Mucosa of rectum (tissue), 2 donors: ENCODE results near the gene PSMG1.
"Not testable (repeated sequence)": the region's sequence is repeated elsewhere in the genome, so short reads cannot be mapped to it uniquely, and the experiment has no call there.

ENCODE experiments used
- H3K27ac ChIP-seq, 2 donors: one replicate each; pipeline ENCODE4 v1.7.0; 2013; ENCODE audit warnings: inconsistent platforms in 2 of 2, low read depth in 2 of 2, low read length in 2 of 2
- H3K27me3 ChIP-seq, 2 donors: one replicate each; pipeline ENCODE4 v1.7.0; 2013; ENCODE audit warnings: low read length in 2 of 2; ENCODE audit not compliant: control insufficient read depth in 2 of 2, insufficient read depth in 2 of 2
- H3K36me3 ChIP-seq, 2 donors: one replicate each; pipeline ENCODE4 v1.7.0; 2013; ENCODE audit warnings: low read length in 2 of 2; ENCODE audit not compliant: control insufficient read depth in 2 of 2, insufficient read depth in 2 of 2
- H3K4me1 ChIP-seq, 2 donors: one replicate each; pipeline ENCODE4 v1.7.0; 2013; ENCODE audit warnings: low read length in 2 of 2, mild to moderate bottlenecking in 1 of 2; ENCODE audit not compliant: control insufficient read depth in 2 of 2, insufficient read depth in 2 of 2
- H3K4me3 ChIP-seq, 2 donors: one replicate each; pipeline ENCODE4 v1.7.0; 2013; ENCODE audit warnings: low read length in 2 of 2
- H3K9ac ChIP-seq, 2 donors: one replicate each; pipeline ENCODE4 v1.7.0; 2013; ENCODE audit warnings: low read length in 2 of 2, low read depth in 1 of 2, mild to moderate bottlenecking in 1 of 2
- H3K9me3 ChIP-seq, 2 donors: one replicate each; pipeline ENCODE4 v1.7.0; 2013; ENCODE audit warnings: low read length in 2 of 2; ENCODE audit not compliant: control insufficient read depth in 2 of 2
- donor health status: healthy.
- donor health status: Normal muscosa, but diverticular disease.

Gene PSMG1

DNA sequence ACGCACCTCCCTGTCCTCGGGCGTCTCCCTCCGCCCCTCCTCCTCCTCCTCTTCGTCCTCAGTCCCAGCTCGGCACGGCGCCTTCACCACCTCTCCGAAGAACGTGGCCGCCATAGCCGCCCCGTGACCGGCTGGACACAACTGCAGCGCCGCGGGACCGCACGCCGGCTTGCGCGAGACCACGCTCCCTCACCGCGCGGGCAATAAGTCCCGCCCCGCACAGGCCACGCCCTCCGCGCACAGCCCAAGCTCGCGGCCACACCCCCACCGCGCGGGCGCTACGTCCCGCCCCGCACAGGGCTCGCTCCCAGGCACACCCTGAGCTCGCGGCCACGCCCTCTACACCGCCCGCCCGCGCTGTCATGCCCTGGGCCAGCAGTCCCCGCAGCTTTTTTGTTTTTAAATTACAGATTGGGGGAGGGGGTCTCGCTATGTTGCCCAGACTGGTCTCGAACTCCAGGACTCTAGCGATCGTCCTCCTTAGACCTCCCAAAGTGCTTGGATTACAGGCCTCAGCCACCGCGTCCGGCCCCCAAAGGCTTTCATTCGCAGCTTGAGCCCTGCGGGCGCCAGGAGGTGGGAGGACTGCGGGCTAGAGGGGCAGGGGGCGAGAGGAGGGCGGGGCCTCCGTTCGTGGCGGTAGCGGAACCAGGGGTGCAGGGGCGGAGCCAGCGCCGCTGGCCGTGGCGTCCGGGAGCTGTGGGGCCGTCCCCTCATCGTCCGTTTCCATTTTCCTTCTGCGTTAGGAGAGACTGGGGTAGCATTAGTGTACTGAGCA is at the start of gene PSMG1:
Gene PSMG1 (minus strand): TSS at position 180 of the 778 bp plus-strand sequence. CDS start 66 bp downstream, at position 114.
- Histone ChIP-seq H3K36me3 (peaks cover 3 to 5% of the 10 kb centered on the region in 2 donors), H3K4me3 (peak within 1 kb of the TSS; percentile 90 to 93), H3K27me3 (no peaks in the 10 kb centered on the region), H3K27ac (peak within 1 kb of the TSS; percentile 91 to 95), H3K4me1 (peaks cover 0 to 12% of the 10 kb centered on the region in 2 donors), H3K9me3 (no peaks in the 10 kb centered on the region), H3K9ac (peak within 1 kb of the TSS; percentile 73 to 87)

- H3K27ac ChIP-seq, result no peak overlapping the region
- H3K4me3 ChIP-seq, result no peak overlapping the region
- H3K27me3 ChIP-seq, result no peaks in the 10 kb centered on the region
- H3K9me3 ChIP-seq, result no peaks in the 10 kb centered on the region
- H3K9ac ChIP-seq, result no peak overlapping the region
- H3K36me3 ChIP-seq, result peaks cover 53 to 57% of the 10 kb centered on the region in 2 donors
- no peaks in the 10 kb centered on the region for H3K4me1 ChIP-seq
These were observed 49.6 kb upstream of the PSMG1 start for GRCh38 chr21:39232861-39233291.

DNA sequence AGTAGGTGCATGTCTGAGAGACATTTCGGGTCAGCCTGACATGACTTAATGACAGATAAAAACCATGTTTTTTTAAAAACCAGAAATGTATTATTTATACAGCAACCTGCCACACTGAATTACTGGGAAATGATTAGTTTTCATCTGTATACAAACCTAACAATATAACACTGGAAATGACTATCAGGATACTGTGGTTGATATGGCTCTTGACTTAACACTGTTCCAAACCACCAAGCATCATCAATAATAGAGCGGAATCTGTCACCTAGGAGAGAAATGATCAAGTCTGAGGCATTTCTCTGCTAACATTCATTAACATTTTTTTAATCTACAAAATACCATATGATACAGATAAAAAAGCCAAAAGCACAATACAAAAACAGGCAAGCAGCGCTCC is 41.7 kb upstream of the PSMG1 start:
- H3K9ac ChIP-seq, result no peak overlapping the region
- H3K27me3 ChIP-seq, result no peaks in the 10 kb centered on the region
- H3K9me3 ChIP-seq, result no peaks in the 10 kb centered on the region
- H3K4me1 ChIP-seq, result no peaks in the 10 kb centered on the region
- H3K4me3 ChIP-seq, result no peak overlapping the region
- peaks cover 35 to 41% of the 10 kb centered on the region in 2 donors for H3K36me3 ChIP-seq
- no peak overlapping the region for H3K27ac ChIP-seq

- H3K4me1 ChIP-seq, result no peaks in the 10 kb centered on the region
- H3K27ac ChIP-seq, result no peak overlapping the region
- H3K9ac ChIP-seq, result no peak overlapping the region
- no peaks in the 10 kb centered on the region for H3K9me3 ChIP-seq
- H3K4me3 ChIP-seq, result no peak overlapping the region
- peaks cover 32 to 41% of the 10 kb centered on the region in 2 donors for H3K36me3 ChIP-seq
- H3K27me3 ChIP-seq, result no peaks in the 10 kb centered on the region
These were observed 38.8 kb upstream of the PSMG1 start for GRCh38 chr21:39221997-39222486.

DNA sequence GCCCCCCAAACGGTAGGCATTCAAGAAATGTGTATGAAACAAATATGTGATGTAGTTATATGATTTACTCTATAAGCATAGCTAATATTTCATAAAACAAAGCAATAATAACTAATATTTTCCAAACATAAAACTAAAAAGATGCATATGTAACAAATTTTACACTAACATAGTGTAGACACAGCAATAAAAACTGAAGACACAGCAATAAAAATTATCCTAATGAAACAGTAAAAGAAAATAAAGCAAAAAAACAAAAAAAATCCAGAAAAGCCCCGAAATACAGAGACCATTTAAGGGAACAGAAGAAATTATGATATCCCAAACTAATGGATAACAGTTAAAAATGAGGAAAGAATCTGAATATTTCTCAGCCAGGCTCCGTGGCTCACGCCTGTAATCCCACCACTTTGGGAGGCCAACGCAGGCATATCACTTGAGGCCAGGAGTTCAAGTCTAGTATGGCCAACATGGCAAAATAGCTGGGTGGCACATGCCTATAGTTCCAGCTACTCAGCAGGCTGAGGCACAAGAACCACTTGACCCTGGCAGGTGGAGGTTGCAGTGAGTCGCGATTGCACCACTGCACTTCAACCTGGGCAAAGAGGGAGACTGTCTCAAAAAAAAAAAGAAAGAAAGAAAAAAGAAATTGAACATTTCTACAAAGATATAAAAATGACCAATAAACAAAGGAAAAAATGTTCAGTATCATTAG is 38.2 kb upstream of the PSMG1 start:
- Histone ChIP-seq H3K27me3 (no peaks in the 10 kb centered on the region), H3K4me1 (no peaks in the 10 kb centered on the region), H3K36me3 (peaks cover 30 to 39% of the 10 kb centered on the region in 2 donors), H3K9ac (no peak overlapping the region), H3K27ac (no peak overlapping the region), H3K4me3 (no peak overlapping the region), H3K9me3 (no peaks in the 10 kb centered on the region)

GRCh38 chr21:39220875-39221274 is 37.6 kb upstream of the PSMG1 start:
- H3K27me3 ChIP-seq, H3K27ac ChIP-seq, H3K4me3 ChIP-seq, H3K9me3 ChIP-seq, H3K4me1 ChIP-seq, H3K9ac ChIP-seq: not testable (repeated sequence)
- peaks cover 32 to 39% of the 10 kb centered on the region in 2 donors for H3K36me3 ChIP-seq

GRCh38 chr21:39220150-39220549 is 36.9 kb upstream of the PSMG1 start:
- H3K27ac ChIP-seq, result no peak overlapping the region
- peaks cover 37 to 46% of the 10 kb centered on the region in 2 donors for H3K36me3 ChIP-seq
- no peaks in the 10 kb centered on the region for H3K27me3 ChIP-seq
- no peaks in the 10 kb centered on the region for H3K9me3 ChIP-seq
- H3K4me3 ChIP-seq, result no peak overlapping the region
- no peaks in the 10 kb centered on the region for H3K4me1 ChIP-seq
- H3K9ac ChIP-seq, result no peak overlapping the region

GRCh38 chr21:39218082-39218409 is 34.8 kb upstream of the PSMG1 start:
- no peaks in the 10 kb centered on the region for H3K27me3 ChIP-seq
- no peaks in the 10 kb centered on the region for H3K4me1 ChIP-seq
- H3K9me3 ChIP-seq, result no peaks in the 10 kb centered on the region
- H3K9ac ChIP-seq, result no peak overlapping the region
- no peak overlapping the region for H3K4me3 ChIP-seq
- H3K27ac ChIP-seq, result no peak overlapping the region
- H3K36me3 ChIP-seq, result peaks cover 32 to 36% of the 10 kb centered on the region in 2 donors

DNA sequence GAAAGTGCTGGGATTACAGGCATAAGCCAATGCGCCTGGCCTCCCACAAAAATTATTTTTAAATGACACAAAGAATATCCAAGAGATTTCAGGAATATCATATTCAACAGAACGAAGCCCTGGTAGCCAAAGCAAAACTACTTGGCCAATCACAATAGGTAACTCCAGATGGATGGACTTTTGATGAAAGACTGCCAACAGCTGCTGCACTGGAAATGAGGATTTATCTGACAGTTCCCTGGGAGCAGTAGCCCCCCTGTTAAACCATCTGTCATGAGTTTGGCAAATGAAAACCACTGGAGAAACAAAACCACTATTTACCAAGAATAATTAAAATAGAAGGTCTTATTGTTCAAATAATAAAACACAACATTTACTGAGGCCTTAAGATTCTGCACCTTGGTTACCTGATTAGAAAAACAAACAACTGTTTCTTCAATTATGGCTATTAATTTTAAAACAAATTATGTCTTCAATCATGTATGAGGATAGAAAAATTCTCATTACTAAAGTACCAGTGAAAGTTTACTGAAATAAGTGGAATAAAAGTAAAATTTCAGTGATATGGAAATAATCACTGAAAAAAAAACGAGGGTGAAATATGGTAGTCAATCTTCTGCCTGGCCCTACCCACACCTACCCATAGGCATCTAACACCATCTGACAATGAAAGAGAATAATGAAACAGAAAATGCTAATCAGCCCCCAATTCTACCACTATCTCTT is 34.3 kb upstream of the PSMG1 start:
- Histone ChIP-seq H3K9me3 (no peaks in the 10 kb centered on the region), H3K27ac (no peak overlapping the region), H3K27me3 (no peaks in the 10 kb centered on the region), H3K36me3 (peaks cover 32 to 35% of the 10 kb centered on the region in 2 donors), H3K9ac (no peak overlapping the region), H3K4me3 (no peak overlapping the region), H3K4me1 (no peaks in the 10 kb centered on the region)

DNA sequence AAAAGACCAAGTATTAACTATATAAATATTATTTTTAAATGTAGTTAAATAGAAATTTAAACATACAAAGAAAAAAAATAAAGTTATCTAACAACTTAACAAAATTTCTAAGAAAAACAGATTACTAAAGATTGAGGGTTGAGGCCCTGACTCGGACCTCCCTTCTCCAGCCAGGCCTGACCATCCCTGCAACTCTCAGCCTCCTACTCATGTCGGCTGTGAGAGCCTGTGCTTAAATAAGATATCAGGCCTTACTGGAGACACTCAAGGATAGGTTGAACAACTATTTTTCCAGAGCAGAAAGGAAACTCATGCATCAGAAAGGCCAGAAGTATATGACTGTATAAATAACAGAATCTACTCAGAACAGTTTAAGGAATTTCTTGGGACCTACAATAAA is 33.0 kb upstream of the PSMG1 start:
- no peak overlapping the region for H3K27ac ChIP-seq
- peaks cover 33 to 36% of the 10 kb centered on the region in 2 donors for H3K36me3 ChIP-seq
- no peaks in the 10 kb centered on the region for H3K9me3 ChIP-seq
- H3K9ac ChIP-seq, result no peak overlapping the region
- H3K4me1 ChIP-seq, result no peaks in the 10 kb centered on the region
- no peak overlapping the region for H3K4me3 ChIP-seq
- no peaks in the 10 kb centered on the region for H3K27me3 ChIP-seq
